ENCODE results near the gene ALDOA. TPM values are rescaled to one million over a fixed set of nuclear protein-coding genes. Genes with fewer than 3 reads are reported as not detected.
"Not testable (repeated sequence)": the region's sequence is repeated elsewhere in the genome, so short reads cannot be mapped to it uniquely, and the experiment has no call there.

Gene ALDOA
- total and polyA plus RNA-seq, 2 donors: 126 to 1,530 TPM

DNA sequence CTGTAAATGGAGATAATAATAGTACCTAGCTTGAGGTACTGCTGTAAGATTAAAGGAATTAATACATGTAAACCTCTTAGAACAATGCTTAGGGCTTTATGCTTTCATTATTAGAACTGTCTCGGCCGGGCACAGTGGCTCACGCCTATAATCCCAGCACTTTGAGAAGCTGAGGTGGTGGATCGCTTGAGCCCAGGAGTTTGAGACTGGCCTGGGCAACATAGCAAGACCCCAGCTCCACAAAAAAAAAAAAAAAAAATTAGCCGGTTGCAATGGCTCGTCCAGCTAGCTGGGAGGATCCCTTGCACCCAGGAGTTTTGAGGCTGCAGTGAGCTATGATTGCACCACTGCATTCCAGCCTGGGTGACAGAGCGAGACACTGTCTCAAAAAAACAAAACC is 49.3 kb downstream of the ALDOA start:
- DNase-seq (ENCODE audit: extremely low spot score); H3K4me1 ChIP-seq (ENCODE audit: insufficient read depth); H3K27ac ChIP-seq (ENCODE audit: low read depth); H3K4me3 ChIP-seq (ENCODE audit: low read depth, low read length); H3K36me3 ChIP-seq (ENCODE audit: insufficient read depth): not testable (repeated sequence)
- 86% methylated on average over 7 of the region's 7 CpGs for WGBS

- WGBS: 89% methylated on average over 7 of the region's 7 CpGs
- no peak for DNase-seq (ENCODE audit: extremely low spot score)
- Histone ChIP-seq H3K27ac (ENCODE audit: low read depth) (no peak overlapping the region), H3K4me1 (ENCODE audit: insufficient read depth) (no peaks in the 10 kb centered on the region), H3K4me3 (ENCODE audit: low read depth, low read length) (no peak overlapping the region), H3K36me3 (ENCODE audit: insufficient read depth) (peaks cover 1% of the 10 kb centered on the region)
These were observed 49.7 kb downstream of the ALDOA start for GRCh38 chr16:30115238-30115637.

DNA sequence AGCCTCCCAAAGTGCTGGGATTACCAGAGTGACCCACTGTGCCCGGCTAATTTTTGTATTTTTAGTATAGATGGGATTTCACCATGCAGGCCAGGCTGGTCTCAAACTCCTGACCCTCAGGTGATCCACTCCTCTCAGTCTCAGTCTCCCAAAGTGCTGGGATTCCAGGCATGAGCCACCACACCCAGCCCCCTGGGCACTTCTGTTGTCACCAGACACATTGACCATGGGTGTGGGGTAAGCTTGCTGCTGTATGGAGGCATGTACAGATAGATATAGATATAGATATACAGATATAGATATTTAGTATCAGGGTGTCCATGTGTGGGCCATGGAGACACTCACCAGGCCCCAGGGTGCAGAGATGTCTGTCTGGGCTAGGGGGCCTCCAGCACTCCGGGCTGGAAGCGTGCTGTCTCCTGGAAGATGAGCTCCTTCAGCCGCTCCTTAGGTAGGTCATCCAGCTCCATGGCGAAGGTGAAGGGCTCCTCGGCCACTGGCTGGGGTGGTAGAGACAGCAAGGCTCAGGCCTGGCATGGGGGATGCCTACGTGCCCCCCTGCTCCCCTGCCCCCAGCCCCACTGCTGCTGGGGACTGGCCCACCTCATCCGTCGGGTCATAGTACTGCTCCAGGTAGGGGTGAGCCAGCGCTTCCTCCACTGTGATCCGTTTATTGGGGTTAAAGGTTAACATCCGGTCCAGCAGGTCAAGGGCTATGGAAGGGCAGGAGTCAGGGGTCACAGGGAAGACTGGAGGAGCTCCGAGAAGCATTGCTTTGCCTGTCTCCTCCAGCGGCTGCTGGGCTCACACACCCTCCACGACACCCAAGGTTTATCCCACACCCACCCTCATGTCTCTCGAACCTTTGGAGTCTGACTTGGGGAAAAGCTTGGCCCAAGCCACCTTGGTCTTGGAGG is 51.0 kb downstream of the ALDOA start:
- 86% methylated on average over 16 of the region's 16 CpGs for WGBS
- Histone ChIP-seq H3K4me1 (ENCODE audit: insufficient read depth) (no peaks in the 10 kb centered on the region), H3K27ac (ENCODE audit: low read depth) (no peak overlapping the region), H3K4me3 (ENCODE audit: low read depth, low read length) (no peak overlapping the region), H3K36me3 (ENCODE audit: insufficient read depth) (peaks cover 1% of the 10 kb centered on the region)
- DNase-seq (ENCODE audit: extremely low spot score): no peak

- no peak overlapping the region for H3K27ac ChIP-seq (ENCODE audit: low read depth)
- 94% methylated on average over 10 of the region's 10 CpGs for WGBS
- peaks cover 1% of the 10 kb centered on the region for H3K36me3 ChIP-seq (ENCODE audit: insufficient read depth)
- H3K4me1 ChIP-seq (ENCODE audit: insufficient read depth): no peaks in the 10 kb centered on the region
- H3K4me3 ChIP-seq (ENCODE audit: low read depth, low read length): no peak overlapping the region
- no peak for DNase-seq (ENCODE audit: extremely low spot score)
These were observed 52.2 kb downstream of the ALDOA start for GRCh38 chr16:30117768-30118167.

DNA sequence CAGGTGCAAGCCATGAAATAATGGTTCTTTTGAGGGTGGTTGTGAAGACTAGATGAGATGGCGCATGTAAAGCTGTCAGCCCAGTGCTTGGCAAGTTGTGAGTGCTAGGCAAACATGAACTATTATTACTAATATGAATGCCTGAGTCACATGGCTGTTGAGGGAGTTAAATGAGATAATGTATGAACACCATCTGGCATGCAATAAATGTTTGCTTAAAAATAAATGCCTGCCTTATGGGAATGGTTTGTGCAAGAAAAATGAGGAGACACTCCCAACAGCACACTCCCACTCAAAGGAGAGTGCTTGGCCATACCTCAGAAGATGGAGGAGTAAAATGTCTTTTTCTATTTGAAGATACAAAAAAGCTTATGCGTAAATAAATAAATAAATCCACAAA is 53.9 kb downstream of the ALDOA start:
- no peak overlapping the region for H3K27ac ChIP-seq (ENCODE audit: low read depth)
- DNase-seq (ENCODE audit: extremely low spot score): no peak
- 89% methylated on average over 2 of the region's 2 CpGs for WGBS
- no peaks in the 10 kb centered on the region for H3K4me1 ChIP-seq (ENCODE audit: insufficient read depth)
- H3K36me3 ChIP-seq (ENCODE audit: insufficient read depth): peaks cover 1% of the 10 kb centered on the region
- no peak overlapping the region for H3K4me3 ChIP-seq (ENCODE audit: low read depth, low read length)

Other genes starting within 250 kb of the ALDOA start
- 14.1 TPM for gene PAGR1, start 249.6 kb upstream of the ALDOA start, total RNA-seq
- gene PAGR1, start 249.6 kb upstream of the ALDOA start, polyA plus RNA-seq: 27.1 TPM
- 42.7 TPM for gene MVP, start 245.3 kb upstream of the ALDOA start, total RNA-seq
- gene MVP, start 245.3 kb upstream of the ALDOA start, polyA plus RNA-seq: 143 TPM
- 35.1 TPM for gene CDIPT, start 202.5 kb upstream of the ALDOA start, total RNA-seq
- gene CDIPT, start 202.5 kb upstream of the ALDOA start, polyA plus RNA-seq: 179 TPM
- gene SEZ6L2, start 166.2 kb upstream of the ALDOA start, total RNA-seq: 7.7 TPM
- gene SEZ6L2, start 166.2 kb upstream of the ALDOA start, polyA plus RNA-seq: 1.5 TPM
- 0.16 TPM for gene ASPHD1, start 165.3 kb upstream of the ALDOA start, total RNA-seq
- gene ASPHD1, start 165.3 kb upstream of the ALDOA start, polyA plus RNA-seq: 1.1 TPM
- 10.4 TPM for gene KCTD13, start 139.5 kb upstream of the ALDOA start, total RNA-seq
- 20.9 TPM for gene KCTD13, start 139.5 kb upstream of the ALDOA start, polyA plus RNA-seq
- gene TMEM219, start 103.7 kb upstream of the ALDOA start, total RNA-seq: 43.1 TPM
- gene TMEM219, start 103.7 kb upstream of the ALDOA start, polyA plus RNA-seq: 120 TPM
- gene TAOK2, start 91.9 kb upstream of the ALDOA start, total RNA-seq: 35.6 TPM
- gene TAOK2, start 91.9 kb upstream of the ALDOA start, polyA plus RNA-seq: 37.9 TPM
- 8.4 TPM for gene HIRIP3, start 70.1 kb upstream of the ALDOA start, total RNA-seq
- gene HIRIP3, start 70.1 kb upstream of the ALDOA start, polyA plus RNA-seq: 27.2 TPM
- 22.3 TPM for gene INO80E, start 69.5 kb upstream of the ALDOA start, total RNA-seq
- gene INO80E, start 69.5 kb upstream of the ALDOA start, polyA plus RNA-seq: 82.3 TPM
- gene DOC2A, start 54.7 kb upstream of the ALDOA start, total RNA-seq: 0.32 TPM
- 0.53 TPM for gene DOC2A, start 54.7 kb upstream of the ALDOA start, polyA plus RNA-seq
- not detected for gene C16orf92, start 42.6 kb upstream of the ALDOA start, total RNA-seq
- gene C16orf92, start 42.6 kb upstream of the ALDOA start, polyA plus RNA-seq: not detected
- gene TLCD3B, start 34.5 kb upstream of the ALDOA start, total RNA-seq: 0.32 TPM
- gene TLCD3B, start 34.5 kb upstream of the ALDOA start, polyA plus RNA-seq: 0.22 TPM
- 56.2 TPM for gene PPP4C, start 10.2 kb downstream of the ALDOA start, total RNA-seq
- 93.8 TPM for gene PPP4C, start 10.2 kb downstream of the ALDOA start, polyA plus RNA-seq
- 0.79 TPM for gene TBX6, start 26.2 kb downstream of the ALDOA start, total RNA-seq
- 2.2 TPM for gene TBX6, start 26.2 kb downstream of the ALDOA start, polyA plus RNA-seq
- 16.5 TPM for gene YPEL3, start 30.5 kb downstream of the ALDOA start, total RNA-seq
- 117 TPM for gene YPEL3, start 30.5 kb downstream of the ALDOA start, polyA plus RNA-seq
- gene GDPD3, start 47.8 kb downstream of the ALDOA start, total RNA-seq: 4.6 TPM
- gene GDPD3, start 47.8 kb downstream of the ALDOA start, polyA plus RNA-seq: 5.1 TPM
- gene MAPK3, start 57.5 kb downstream of the ALDOA start, total RNA-seq: 14.6 TPM
- 120 TPM for gene MAPK3, start 57.5 kb downstream of the ALDOA start, polyA plus RNA-seq
- gene CORO1A, start 117.8 kb downstream of the ALDOA start, total RNA-seq: 9.6 TPM
- gene CORO1A, start 117.8 kb downstream of the ALDOA start, polyA plus RNA-seq: 37.2 TPM
- 10.2 TPM for gene BOLA2B, start 127.9 kb downstream of the ALDOA start, total RNA-seq
- gene BOLA2B, start 127.9 kb downstream of the ALDOA start, polyA plus RNA-seq: 97.5 TPM
- 15.4 TPM for gene SLX1A, start 128.1 kb downstream of the ALDOA start, total RNA-seq
- gene SLX1A, start 128.1 kb downstream of the ALDOA start, polyA plus RNA-seq: 42.7 TPM
- gene SULT1A3, start 133.5 kb downstream of the ALDOA start, total RNA-seq: 3.2 TPM
- gene SULT1A3, start 133.5 kb downstream of the ALDOA start, polyA plus RNA-seq: 7.5 TPM
- 3.8 TPM for gene NPIPB13, start 182.7 kb downstream of the ALDOA start, total RNA-seq
- gene NPIPB13, start 182.7 kb downstream of the ALDOA start, polyA plus RNA-seq: 3.7 TPM

All from urinary bladder (tissue), 4 donors.